Ovary (tissue), 9 donors: ENCODE measurements around the gene TRMT2A. TPM values are rescaled to one million over a fixed set of nuclear protein-coding genes. Genes with fewer than 3 reads are reported as not detected.

Experiments
- DNase-seq, 5 donors: peaks; one replicate each; pipeline ENCODE4 v3.0.0-alpha.2; 2019 to 2020
- H3K27ac ChIP-seq, 2 donors: fragments of 200-600 bp; one replicate each; pipeline versions ENCODE4 v1.5.1 to v1.8.0; 2019 to 2022
- H3K27me3 ChIP-seq: fragments of 200-600 bp; one replicate; pipeline ENCODE4 v1.8.0; 2022
- H3K36me3 ChIP-seq: fragments of 200-600 bp; sonication (generic); one replicate; pipeline ENCODE4 v1.5.1; 2019
- H3K4me1 ChIP-seq: one replicate; pipeline ENCODE4 v1.8.1; 2013; ENCODE audit warnings: mild to moderate bottlenecking, moderate library complexity; ENCODE audit not compliant: insufficient read depth
- H3K4me3 ChIP-seq: fragments of 200-600 bp; sonication (generic); one replicate; pipeline ENCODE4 v1.5.1; 2017
- H3K9me3 ChIP-seq, 2 donors: fragments of 200-600 bp in 1 of 2; sonication (generic) in 1 of 2; one replicate each; pipeline versions ENCODE4 v1.5.1 to v1.8.1; 2013 to 2019; ENCODE audit warnings: mild to moderate bottlenecking in 1 of 2, moderate library complexity in 1 of 2
- CTCF ChIP-seq, 3 donors: fragments of 450-650 bp in 2 of 3; fragments of 200-600 bp in 1 of 3; IDR thresholded peaks; one replicate each; pipeline versions ENCODE4 v1.5.1 to v1.8.0; 2016 to 2022; ENCODE audit warnings: antibody characterized with exemption in 3 of 3, mild to moderate bottlenecking in 1 of 3
- EP300 ChIP-seq: sonication (generic); formaldehyde crosslinking; IDR thresholded peaks from one replicate; pipeline ENCODE4 v1.6.1; 2017; ENCODE audit warnings: antibody characterized with exemption
- POLR2A ChIP-seq: fragments of 450-650 bp; IDR thresholded peaks from one replicate; pipeline ENCODE4 v1.6.1; 2017; ENCODE audit warnings: antibody characterized with exemption, mild to moderate bottlenecking, moderate library complexity
- WGBS, 3 donors: extraction: QIAGEN DNeasy Blood & Tissue Kit in 1 of 3; methylation state at CpG; one replicate each; pipeline versions ENCODE4 v1.1.5 to v1.1.7; 2013 to 2017; 5-methylcytosine and 5-hydroxymethylcytosine counted together
- intact Hi-C, 4 donors: fragments of 100-400 bp; cut with DNase I; formaldehyde crosslinking; loops; one replicate each; pipeline versions ENCODE4 v1.11.0 to v1.15.1; 2022 to 2023
- polyA plus RNA-seq, 2 donors: library from polyadenylated mRNA; stranded (reverse); fragments of 200-250 nt in 1 of 2; fragments of 350-450 nt in 1 of 2; fragmentation: Illumina TruSeq in 1 of 2; extraction: RNeasy Lipid Tissue Mini Kit (QIAGEN cat#74804) in 1 of 2; gene quantifications; one replicate each; pipeline ENCODE4 v1.2.3, GENCODE V29; 2013 to 2014
- total RNA-seq, 7 donors: library from RNA; depleted of rRNA in 2 of 7; stranded (reverse); fragments of >200 nt in 2 of 7; fragmentation: NEBNext Ultra II Directional in 3 of 7; extraction: Animal tissue kit (Norgen Biotek cat#: 25700) in 3 of 7; gene quantifications; one replicate each; pipeline versions ENCODE4 v1.1.0 to v1.2.4, GENCODE V29; 2016 to 2023
- donor health status: DM: no; HTN: no; CAD: no; lungs with moderate emphysema.
- donor health status: DM: no; HTN: no; CAD: no.
- donor health status: Bipolar disorder and iron deficiency.
- donor health status: DM: yes; HTN: yes; CAD: no.
- donor health status: DM: no; HTN: no; CAD: no.
- donor health status: DM: yes; HTN: yes; CAD: no.

The TRMT2A gene
- total and polyA plus RNA-seq, 9 donors, result 2.8 to 59.7 (median 44.6) TPM

GRCh38 chr22:20115691-20116375, 1.2 kb downstream of the TRMT2A start, which contains the start of gene RANBP1:
TSS of gene RANBP1 (plus strand) at chr22:20116104. CDS start at chr22:20116185, 81 bp downstream.
- intact Hi-C loops, result loop anchor here in 1 of 4 donors (10.0 kb wide), 1 partner anchor 151 kb away; no protein-coding TSS in a partner anchor
- Histone ChIP-seq H3K27ac (peak within 1 kb of the TSS; percentile 66 to 75), H3K9me3 (no peaks in the 10 kb centered on the region), H3K27me3 (no peaks in the 10 kb centered on the region), H3K4me1 (peaks cover 10% of the 10 kb centered on the region), H3K4me3 (peak within 1 kb of the TSS; percentile 81), H3K36me3 (peaks cover 2% of the 10 kb centered on the region)
- peak in 1 of 5 donors; percentile 48 for DNase-seq
- TF ChIP-seq POLR2A, result no peak
- TF ChIP-seq EP300, result no peak
- no peak for TF ChIP-seq CTCF (IDR thresholded peaks at IDR 0.05)
- WGBS, 3 donors, result 53 to 68% (median 60%) methylated on average over 24 to 30 of the region's 30 CpGs

- H3K9me3 ChIP-seq, result no peaks in the 10 kb centered on the region
- DNase-seq, result peak in 2 of 5 donors; percentile 30 to 35
- no peaks in the 10 kb centered on the region for H3K27me3 ChIP-seq
- no peak for TF ChIP-seq POLR2A
- no peak for TF ChIP-seq CTCF (IDR thresholded peaks at IDR 0.05)
- no peak for TF ChIP-seq EP300
- H3K4me3 ChIP-seq, result no peak overlapping the region
- 83 to 87% (median 85%) methylated on average over 36 of the region's 36 CpGs for WGBS, 3 donors
- no peak overlapping the region for H3K27ac ChIP-seq
- H3K4me1 ChIP-seq, result peaks cover 10% of the 10 kb centered on the region
- intact Hi-C loops, result loop anchor here in 1 of 4 donors (10.0 kb wide), 1 partner anchor 150 kb away; no protein-coding TSS in a partner anchor
- peaks cover 4% of the 10 kb centered on the region for H3K36me3 ChIP-seq
These were observed 2.2 kb downstream of the TRMT2A start for GRCh38 chr22:20114506-20115475.

GRCh38 chr22:20113551-20114310, 3.3 kb downstream of the TRMT2A start:
- TF ChIP-seq EP300, result no peak
- TF ChIP-seq CTCF (IDR thresholded peaks at IDR 0.05), result no peak
- TF ChIP-seq POLR2A, result no peak
- Histone ChIP-seq H3K27me3 (no peaks in the 10 kb centered on the region), H3K4me3 (no peak overlapping the region), H3K36me3 (peaks cover 4% of the 10 kb centered on the region), H3K4me1 (peaks cover 8% of the 10 kb centered on the region), H3K9me3 (no peaks in the 10 kb centered on the region), H3K27ac (no peak overlapping the region)
- peak in 2 of 5 donors; percentile 26 to 28 for DNase-seq
- intact Hi-C loops, result loop anchor here in 1 of 4 donors (10.0 kb wide), 1 partner anchor 149 kb away; no protein-coding TSS in a partner anchor
- 77 to 81% (median 79%) methylated on average over 19 of the region's 19 CpGs for WGBS, 3 donors
